ENCODE results near the gene EEF1A2. TPM values are rescaled to one million over a fixed set of nuclear protein-coding genes. Genes with fewer than 3 reads are reported as not detected.

Gene EEF1A2
- polyA plus RNA-seq (2013, experiment 1 of 2), result 6.7 TPM
- polyA plus RNA-seq (2013, experiment 2 of 2), result 8.9 TPM

DNA sequence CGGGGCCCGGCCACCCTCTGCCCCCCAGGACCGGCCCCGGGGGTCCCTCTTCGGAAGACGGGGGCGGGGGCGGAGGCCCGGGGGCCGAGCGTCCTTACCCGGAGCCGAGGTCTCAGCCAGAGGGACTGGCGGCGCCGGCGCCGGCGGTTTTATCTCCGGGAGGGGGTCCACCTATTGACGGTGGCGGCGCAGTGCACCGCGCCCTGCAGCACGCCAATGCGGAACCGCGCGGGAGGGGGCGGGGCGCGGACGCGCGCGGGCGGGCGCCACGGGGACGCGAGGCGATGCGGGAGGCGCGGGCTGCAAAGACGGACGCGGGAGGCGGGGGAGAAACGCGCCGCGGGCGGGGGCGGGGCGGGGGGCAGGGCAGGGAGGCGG is at the start of gene EEF1A2:
Gene EEF1A2, minus strand, starts transcription at position 124 of the 378 bp plus-strand sequence. CDS start 1,320 bp downstream, outside the sequence.
- Histone ChIP-seq H3K9ac (ENCODE audit: low read depth, low read length) (no peak within 1 kb of the TSS), H3K4me1 (ENCODE audit: insufficient read depth, low read length) (no peaks in the 10 kb centered on the region; the same call in 1 of the 2 replicates), H3K4me3 (ENCODE audit: low read length) (peak within 1 kb of the TSS; percentile 51), H3K27ac (ENCODE audit: low read depth, low read length) (no peak within 1 kb of the TSS), H3K27me3 (ENCODE audit: insufficient read depth, low read length) (peaks cover 59% of the 10 kb centered on the region), H3K36me3 (ENCODE audit: insufficient read depth, low read length) (no peaks in the 10 kb centered on the region), H3K9me3 (ENCODE audit: insufficient read depth, low read depth, low read length) (no peaks in the 10 kb centered on the region)
- WGBS, result under 1% methylated on average over 58 of the region's 58 CpGs

- Histone ChIP-seq H3K9ac (ENCODE audit: low read depth, low read length) (no peak overlapping the region), H3K27me3 (ENCODE audit: insufficient read depth, low read length) (no peaks in the 10 kb centered on the region), H3K27ac (ENCODE audit: low read depth, low read length) (no peak overlapping the region), H3K4me1 (ENCODE audit: insufficient read depth, low read length) (peaks cover 15% of the 10 kb centered on the region), H3K36me3 (ENCODE audit: insufficient read depth, low read length) (no peaks in the 10 kb centered on the region), H3K9me3 (ENCODE audit: insufficient read depth, low read depth, low read length) (no peaks in the 10 kb centered on the region), H3K4me3 (ENCODE audit: low read length) (no peak overlapping the region)
- WGBS, result 74% methylated on average over 10 of the region's 11 CpGs
Measured at GRCh38 chr20:63548542-63548941, 49.7 kb upstream of the EEF1A2 start.

DNA sequence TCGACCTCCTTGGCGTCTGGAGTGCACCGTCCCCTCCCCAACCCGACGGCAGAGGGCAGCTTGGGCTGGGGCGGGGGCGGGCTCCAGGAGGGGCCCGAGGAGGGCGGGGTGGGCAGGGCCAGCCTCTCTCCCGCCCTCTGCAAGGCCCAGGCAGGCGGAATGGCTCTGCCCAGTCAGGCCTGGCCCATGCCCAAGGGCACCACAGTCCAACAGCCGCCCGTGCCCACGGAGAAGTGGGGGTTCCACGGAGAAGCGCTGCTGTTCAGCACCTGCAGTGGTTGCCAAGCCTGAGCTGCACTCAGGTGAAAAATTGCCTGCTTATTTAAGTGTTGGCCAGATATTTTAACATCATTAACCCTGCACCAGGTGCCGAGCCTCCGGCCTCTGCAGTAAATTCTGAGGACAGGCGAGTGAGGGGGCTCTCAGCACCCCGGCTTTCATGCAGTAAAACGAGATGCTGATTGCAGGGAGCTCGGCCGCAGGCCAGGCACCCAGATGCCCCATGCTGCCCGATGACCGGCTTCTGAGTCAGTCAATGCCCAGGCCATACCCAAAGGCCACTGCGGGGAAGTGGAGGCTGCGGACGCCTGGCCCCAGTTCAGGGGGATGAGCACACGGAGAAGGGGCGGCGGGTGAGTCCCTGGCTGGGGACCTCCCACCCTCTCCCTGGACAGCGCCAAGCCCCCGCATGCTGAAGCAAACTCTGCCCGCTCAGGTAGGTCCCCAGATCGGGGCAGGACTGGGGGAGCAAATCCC is 49.0 kb upstream of the EEF1A2 start, which contains the start of gene SRMS:
Gene SRMS, minus strand, starts transcription at position 25 of the 756 bp plus-strand sequence. CDS start 286 bp downstream, outside the sequence.
- Histone ChIP-seq H3K4me3 (ENCODE audit: low read length) (no peak within 1 kb of the TSS), H3K36me3 (ENCODE audit: insufficient read depth, low read length) (no peaks in the 10 kb centered on the region), H3K4me1 (ENCODE audit: insufficient read depth, low read length) (peaks cover 14% of the 10 kb centered on the region), H3K27ac (ENCODE audit: low read depth, low read length) (no peak within 1 kb of the TSS), H3K9ac (ENCODE audit: low read depth, low read length) (no peak within 1 kb of the TSS; the same call in 1 of the 2 replicates), H3K27me3 (ENCODE audit: insufficient read depth, low read length) (no peaks in the 10 kb centered on the region), H3K9me3 (ENCODE audit: insufficient read depth, low read depth, low read length) (no peaks in the 10 kb centered on the region)
- 64% methylated on average over 35 of the region's 35 CpGs for WGBS

- Histone ChIP-seq H3K36me3 (ENCODE audit: insufficient read depth, low read length) (no peaks in the 10 kb centered on the region), H3K9me3 (ENCODE audit: insufficient read depth, low read depth, low read length) (no peaks in the 10 kb centered on the region), H3K27ac (ENCODE audit: low read depth, low read length) (no peak overlapping the region), H3K4me3 (ENCODE audit: low read length) (no peak overlapping the region), H3K4me1 (ENCODE audit: insufficient read depth, low read length) (peaks cover 6% of the 10 kb centered on the region; the same call in 1 of the 2 replicates), H3K9ac (ENCODE audit: low read depth, low read length) (no peak overlapping the region), H3K27me3 (ENCODE audit: insufficient read depth, low read length) (no peaks in the 10 kb centered on the region)
- WGBS, result 80% methylated on average over 58 of the region's 58 CpGs
Measured at GRCh38 chr20:63546956-63547724, 48.3 kb upstream of the EEF1A2 start.

DNA sequence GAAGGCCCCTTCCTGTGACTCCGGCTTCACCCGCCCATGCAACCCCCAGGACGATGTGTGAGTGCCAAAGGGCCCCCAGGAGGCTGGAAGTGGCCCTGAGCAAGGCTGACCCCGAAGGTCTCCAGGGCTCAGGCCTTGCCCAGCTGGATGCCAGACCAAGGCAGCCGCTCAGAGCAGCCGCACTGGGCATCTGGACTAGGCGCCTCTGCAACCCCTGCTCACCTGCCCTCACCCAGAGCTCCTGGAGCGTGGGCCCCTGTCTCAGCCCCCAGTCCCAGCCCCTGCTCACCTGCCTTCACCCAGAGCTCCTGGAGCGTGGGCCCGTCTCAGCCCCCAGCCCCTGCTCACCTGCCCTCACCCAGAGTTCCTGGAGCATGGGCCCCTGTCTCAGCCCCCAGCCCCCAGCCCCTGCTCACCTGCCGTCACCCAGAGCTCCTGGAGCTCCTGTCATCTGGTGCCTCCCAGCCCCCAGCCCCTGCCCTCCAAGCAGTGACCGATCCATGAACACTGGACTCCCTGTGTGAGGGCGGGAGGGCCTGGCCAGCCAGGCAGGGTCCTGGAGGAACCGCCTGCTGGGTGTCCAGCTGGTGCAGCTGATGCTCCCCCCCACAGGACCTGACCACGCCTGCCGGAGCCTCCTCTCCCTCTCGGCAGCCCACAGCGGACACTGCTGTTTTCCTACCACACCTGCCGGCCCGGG is 47.5 kb upstream of the EEF1A2 start:
- H3K9ac ChIP-seq (ENCODE audit: low read depth, low read length), result no peak overlapping the region
- H3K4me3 ChIP-seq (ENCODE audit: low read length), result no peak overlapping the region
- peaks cover 4% of the 10 kb centered on the region; the same call in 1 of the 2 replicates for H3K4me1 ChIP-seq (ENCODE audit: insufficient read depth, low read length)
- no peaks in the 10 kb centered on the region for H3K9me3 ChIP-seq (ENCODE audit: insufficient read depth, low read depth, low read length)
- no peaks in the 10 kb centered on the region for H3K36me3 ChIP-seq (ENCODE audit: insufficient read depth, low read length)
- no peaks in the 10 kb centered on the region for H3K27me3 ChIP-seq (ENCODE audit: insufficient read depth, low read length)
- 90% methylated on average over 20 of the region's 20 CpGs for WGBS
- H3K27ac ChIP-seq (ENCODE audit: low read depth, low read length), result no peak overlapping the region

GRCh38 chr20:63545814-63546213 is 46.9 kb upstream of the EEF1A2 start:
- H3K4me1 ChIP-seq (ENCODE audit: insufficient read depth, low read length), result 0 out of 2 replicates have a peak, but pooled peaks cover 4% of the 10 kb centered on the region
- H3K9ac ChIP-seq (ENCODE audit: low read depth, low read length), result no peak overlapping the region
- no peaks in the 10 kb centered on the region for H3K9me3 ChIP-seq (ENCODE audit: insufficient read depth, low read depth, low read length)
- WGBS, result 73% methylated on average over 6 of the region's 6 CpGs
- no peaks in the 10 kb centered on the region for H3K27me3 ChIP-seq (ENCODE audit: insufficient read depth, low read length)
- no peaks in the 10 kb centered on the region for H3K36me3 ChIP-seq (ENCODE audit: insufficient read depth, low read length)
- H3K4me3 ChIP-seq (ENCODE audit: low read length), result no peak overlapping the region
- no peak overlapping the region for H3K27ac ChIP-seq (ENCODE audit: low read depth, low read length)

GRCh38 chr20:63544958-63545516 is 46.2 kb upstream of the EEF1A2 start:
- no peaks in the 10 kb centered on the region for H3K27me3 ChIP-seq (ENCODE audit: insufficient read depth, low read length)
- no peak overlapping the region for H3K4me3 ChIP-seq (ENCODE audit: low read length)
- no peak overlapping the region for H3K27ac ChIP-seq (ENCODE audit: low read depth, low read length)
- 0 out of 2 replicates have a peak, but pooled peaks cover 4% of the 10 kb centered on the region for H3K4me1 ChIP-seq (ENCODE audit: insufficient read depth, low read length)
- no peak overlapping the region for H3K9ac ChIP-seq (ENCODE audit: low read depth, low read length)
- 80% methylated on average over 19 of the region's 19 CpGs for WGBS
- no peaks in the 10 kb centered on the region for H3K9me3 ChIP-seq (ENCODE audit: insufficient read depth, low read depth, low read length)
- H3K36me3 ChIP-seq (ENCODE audit: insufficient read depth, low read length), result no peaks in the 10 kb centered on the region

DNA sequence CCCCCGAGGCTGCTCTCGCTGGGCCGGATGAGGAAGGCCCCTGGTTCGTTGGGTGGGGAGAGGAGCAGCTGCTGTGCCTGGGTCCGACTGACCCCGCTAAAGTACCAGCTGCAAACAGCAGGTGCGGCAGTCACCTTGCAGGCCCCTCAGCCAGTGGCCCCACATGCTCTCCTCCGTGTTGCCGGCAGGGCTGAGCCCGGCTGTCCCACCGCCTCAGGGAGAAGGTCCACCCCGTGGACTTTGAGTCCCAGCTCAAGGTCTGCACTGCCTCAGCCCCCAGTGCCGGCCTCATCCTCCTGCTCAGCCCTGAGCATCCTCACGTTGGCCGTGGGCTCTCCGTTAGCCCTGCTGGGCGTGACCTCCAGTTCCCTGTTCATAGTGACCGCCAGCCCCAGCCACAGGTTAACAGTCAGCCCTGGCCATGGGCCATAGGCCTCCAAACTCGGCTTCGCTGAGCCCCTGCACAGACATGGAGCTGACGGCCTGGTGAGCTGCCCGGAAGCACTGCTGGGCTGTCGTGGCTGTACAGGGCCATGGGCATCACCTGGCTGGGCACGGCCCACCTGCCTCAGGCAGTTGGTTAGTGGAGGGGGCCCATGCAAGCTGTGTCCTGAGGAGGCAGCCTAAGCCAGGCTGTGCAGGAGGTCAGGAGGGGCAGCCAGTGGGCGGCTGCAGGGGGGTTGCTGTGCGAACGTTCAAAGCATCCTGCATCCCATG is 45.5 kb upstream of the EEF1A2 start:
- H3K27ac ChIP-seq (ENCODE audit: low read depth, low read length), result no peak overlapping the region
- H3K9me3 ChIP-seq (ENCODE audit: insufficient read depth, low read depth, low read length), result no peaks in the 10 kb centered on the region
- H3K4me1 ChIP-seq (ENCODE audit: insufficient read depth, low read length), result 0 out of 2 replicates have a peak, but pooled peaks cover 4% of the 10 kb centered on the region
- no peak overlapping the region for H3K9ac ChIP-seq (ENCODE audit: low read depth, low read length)
- no peaks in the 10 kb centered on the region for H3K27me3 ChIP-seq (ENCODE audit: insufficient read depth, low read length)
- H3K36me3 ChIP-seq (ENCODE audit: insufficient read depth, low read length), result no peaks in the 10 kb centered on the region
- 89% methylated on average over 27 of the region's 27 CpGs for WGBS
- H3K4me3 ChIP-seq (ENCODE audit: low read length), result no peak overlapping the region

- Histone ChIP-seq H3K9ac (ENCODE audit: low read depth, low read length) (no peak overlapping the region), H3K9me3 (ENCODE audit: insufficient read depth, low read depth, low read length) (no peaks in the 10 kb centered on the region), H3K27me3 (ENCODE audit: insufficient read depth, low read length) (no peaks in the 10 kb centered on the region), H3K4me3 (ENCODE audit: low read length) (no peak overlapping the region), H3K36me3 (ENCODE audit: insufficient read depth, low read length) (no peaks in the 10 kb centered on the region), H3K4me1 (ENCODE audit: insufficient read depth, low read length) (0 out of 2 replicates have a peak, but pooled peaks cover 4% of the 10 kb centered on the region), H3K27ac (ENCODE audit: low read depth, low read length) (no peak overlapping the region)
- 90% methylated on average over 6 of the region's 6 CpGs for WGBS
Measured at GRCh38 chr20:63543733-63544132, 44.9 kb upstream of the EEF1A2 start.

DNA sequence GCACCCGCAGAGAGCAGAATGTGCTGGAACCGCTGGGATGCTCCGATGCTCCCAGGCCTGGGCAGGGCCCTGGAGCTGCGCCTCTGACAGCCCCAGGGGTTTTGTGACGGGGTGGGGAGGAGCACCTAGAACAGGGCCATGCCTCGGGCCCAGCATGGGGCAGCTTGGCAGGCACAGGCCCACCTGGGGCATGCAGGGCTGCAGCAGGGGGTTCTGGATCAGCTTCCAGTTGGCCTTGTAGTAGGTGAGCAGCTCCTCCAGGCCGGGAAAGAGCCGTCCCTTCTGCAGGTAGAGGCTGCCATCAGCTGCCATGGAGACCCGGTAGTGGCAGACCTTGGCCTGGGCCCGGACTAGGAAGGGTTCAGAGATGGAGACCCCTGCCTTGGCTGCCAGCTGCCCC is 44.2 kb upstream of the EEF1A2 start:
- Histone ChIP-seq H3K4me3 (ENCODE audit: low read length) (no peak overlapping the region), H3K9ac (ENCODE audit: low read depth, low read length) (no peak overlapping the region), H3K4me1 (ENCODE audit: insufficient read depth, low read length) (0 out of 2 replicates have a peak, but pooled peaks cover 4% of the 10 kb centered on the region), H3K9me3 (ENCODE audit: insufficient read depth, low read depth, low read length) (no peaks in the 10 kb centered on the region), H3K36me3 (ENCODE audit: insufficient read depth, low read length) (no peaks in the 10 kb centered on the region), H3K27me3 (ENCODE audit: insufficient read depth, low read length) (no peaks in the 10 kb centered on the region), H3K27ac (ENCODE audit: low read depth, low read length) (no peak overlapping the region)
- WGBS, result 89% methylated on average over 10 of the region's 10 CpGs
